OCI-M2 (cell line): ENCODE results near the gene CAMTA1.

Source experiments
- DNase-seq: peaks from one replicate; lab custom pipeline; 2025; ENCODE audit not compliant: unreplicated experiment; lab: John Stamatoyannopoulos, UW

CAMTA1 gene

GRCh38 chr1:7278827-7279765 is 493.8 kb downstream of the CAMTA1 start:
- DNase-seq: no peak

- no peak for DNase-seq
Observed at GRCh38 chr1:7279769-7280168, 494.5 kb downstream of the CAMTA1 start.

GRCh38 chr1:7280347-7280960 is 495.2 kb downstream of the CAMTA1 start:
- no peak for DNase-seq

- DNase-seq: no peak
Observed at GRCh38 chr1:7281821-7282220, 496.6 kb downstream of the CAMTA1 start.

- no peak for DNase-seq
Observed at GRCh38 chr1:7284839-7285435, 499.7 kb downstream of the CAMTA1 start.

- no peak for DNase-seq
Observed at GRCh38 chr1:7285856-7286454, 500.7 kb downstream of the CAMTA1 start.

GRCh38 chr1:7287013-7287412 is 501.8 kb downstream of the CAMTA1 start:
- DNase-seq: no peak

GRCh38 chr1:7288992-7289391 is 503.7 kb downstream of the CAMTA1 start:
- no peak for DNase-seq

- DNase-seq: no peak
Observed at GRCh38 chr1:7289694-7290093, 504.4 kb downstream of the CAMTA1 start.

GRCh38 chr1:7290971-7291970 is 506.0 kb downstream of the CAMTA1 start:
- no peak for DNase-seq

- DNase-seq: no peak
Observed at GRCh38 chr1:7292036-7292681, 506.9 kb downstream of the CAMTA1 start.

GRCh38 chr1:7292714-7293419 is 507.6 kb downstream of the CAMTA1 start:
- no peak for DNase-seq

GRCh38 chr1:7293702-7294629 is 508.7 kb downstream of the CAMTA1 start:
- no peak for DNase-seq

- no peak for DNase-seq
Observed at GRCh38 chr1:7294636-7295035, 509.4 kb downstream of the CAMTA1 start.

GRCh38 chr1:7295946-7296345 is 510.7 kb downstream of the CAMTA1 start:
- no peak for DNase-seq

- DNase-seq: no peak
Observed at GRCh38 chr1:7296968-7297367, 511.7 kb downstream of the CAMTA1 start.

- no peak for DNase-seq
Observed at GRCh38 chr1:7298145-7298544, 512.9 kb downstream of the CAMTA1 start.

GRCh38 chr1:7298749-7299151 is 513.5 kb downstream of the CAMTA1 start:
- DNase-seq: no peak
